GM19395 (cell line): Measurements from ENCODE around the gene LEMD1.
"Not testable (repeated sequence)": the region's sequence is repeated elsewhere in the genome, so short reads cannot be mapped to it uniquely, and the experiment has no call there.

Experiments
- ATAC-seq: cut with Tn5 transposase; IDR thresholded peaks from one replicate; pipeline ENCODE4 v1.9.1; 2021; ENCODE audit warnings: mild to moderate bottlenecking, moderate library complexity; ENCODE audit not compliant: unreplicated experiment

The LEMD1 gene

GRCh38 chr1:205382990-205383389 lies 38.9 kb downstream of the LEMD1 start:
- not testable (repeated sequence) for ATAC-seq

GRCh38 chr1:205382561-205382960 lies 39.3 kb downstream of the LEMD1 start:
- no peak for ATAC-seq

GRCh38 chr1:205381305-205381704 lies 40.6 kb downstream of the LEMD1 start:
- ATAC-seq: no peak

GRCh38 chr1:205380882-205381281 lies 41.0 kb downstream of the LEMD1 start:
- no peak for ATAC-seq

- no peak for ATAC-seq
Observed at GRCh38 chr1:205379056-205379455, 42.8 kb downstream of the LEMD1 start.

- no peak for ATAC-seq
Observed at GRCh38 chr1:205377355-205377754, 44.5 kb downstream of the LEMD1 start.

- no peak for ATAC-seq
Observed at GRCh38 chr1:205376739-205377138, 45.1 kb downstream of the LEMD1 start.

GRCh38 chr1:205375835-205376545 lies 45.9 kb downstream of the LEMD1 start:
- no peak for ATAC-seq

- no peak for ATAC-seq
Observed at GRCh38 chr1:205374210-205375078, 47.4 kb downstream of the LEMD1 start.

GRCh38 chr1:205373798-205374175 lies 48.1 kb downstream of the LEMD1 start:
- no peak for ATAC-seq

GRCh38 chr1:205373022-205373797 lies 48.6 kb downstream of the LEMD1 start:
- no peak for ATAC-seq

GRCh38 chr1:205371871-205372660 lies 49.8 kb downstream of the LEMD1 start:
- no peak for ATAC-seq

- ATAC-seq: no peak
Observed at GRCh38 chr1:205370780-205371179, 51.1 kb downstream of the LEMD1 start.

GRCh38 chr1:205369701-205370123 lies 52.1 kb downstream of the LEMD1 start:
- ATAC-seq: no peak

- no peak for ATAC-seq
Observed at GRCh38 chr1:205368478-205368877, 53.4 kb downstream of the LEMD1 start.

- ATAC-seq: no peak
Observed at GRCh38 chr1:205365945-205366463, 55.9 kb downstream of the LEMD1 start.

- ATAC-seq: not testable (repeated sequence)
Observed at GRCh38 chr1:205365086-205365485, 56.8 kb downstream of the LEMD1 start.

GRCh38 chr1:205360891-205361290 lies 61.0 kb downstream of the LEMD1 start:
- ATAC-seq: no peak

- no peak for ATAC-seq
Observed at GRCh38 chr1:205359771-205360565, 61.9 kb downstream of the LEMD1 start.

GRCh38 chr1:205358579-205358978 lies 63.3 kb downstream of the LEMD1 start:
- ATAC-seq: no peak
